WTC11 (cell line): ENCODE measurements around the gene TMC7. TPM values are rescaled to one million over a fixed set of nuclear protein-coding genes. Genes with fewer than 3 reads are reported as not detected.

ENCODE experiments used
- ATAC-seq: fragments of 200-7000 bp; cut with Tn5 transposase; 2 replicates; pipeline ENCODE4 v1.10.0; 2021; ENCODE audit warnings: mild to moderate bottlenecking, moderate library complexity
- CTCF ChIA-PET: fragments of 300-600 bp; sonication (Branson Sonifier 250); formaldehyde crosslinking; loops from one replicate; lab custom pipeline; 2021; ENCODE audit warnings: antibody characterized with exemption; lab: Charles Lee
- POLR2A ChIA-PET: fragments of 350-600 bp; sonication (Branson Sonifier 250); formaldehyde crosslinking; loops from one replicate; lab custom pipeline; 2021; ENCODE audit warnings: antibody characterized with exemption; lab: Charles Lee
- DNase-seq: peaks from one replicate; pipeline ENCODE4 v3.0.0; 2021; ENCODE audit warnings: low spot score
- H3K27ac Mint-ChIP-seq: 2 replicates; pipeline ENCODE4 v1.8.0; 2021; ENCODE audit warnings: mixed read lengths
- H3K27me3 Mint-ChIP-seq: 2 replicates; pipeline ENCODE4 v1.8.0; 2021; ENCODE audit warnings: low read depth, mild to moderate bottlenecking, moderate library complexity, mixed read lengths
- H3K36me3 Mint-ChIP-seq: 2 replicates; pipeline ENCODE4 v1.8.0; 2021; ENCODE audit warnings: mixed read lengths
- H3K4me1 Mint-ChIP-seq: 2 replicates; pipeline ENCODE4 v1.8.0; 2022; ENCODE audit warnings: mixed read lengths
- H3K4me3 Mint-ChIP-seq: 2 replicates; pipeline ENCODE4 v1.8.0; 2021; ENCODE audit warnings: mild to moderate bottlenecking, moderate library complexity, mixed read lengths
- H3K9me3 Mint-ChIP-seq: 2 replicates; pipeline ENCODE4 v1.8.0; 2021; ENCODE audit warnings: mixed read lengths
- CBFB ChIP-seq: sonication (generic); formaldehyde crosslinking; IDR thresholded peaks from 2 replicates; pipeline ENCODE4 v1.8.1; 2022; ENCODE audit warnings: mild to moderate bottlenecking, low read depth, missing genetic modification reagents
- GABPB1 ChIP-seq: sonication (generic); formaldehyde crosslinking; IDR thresholded peaks from 2 replicates; pipeline ENCODE4 v1.8.1; 2023; ENCODE audit warnings: mild to moderate bottlenecking, missing genetic modification reagents
- GRHL2 ChIP-seq: fragments of 250-450 bp; sonication (Bioruptor Pico); IDR thresholded peaks from 2 replicates; pipeline ENCODE4 v1.8.0; 2022; ENCODE audit warnings: mild to moderate bottlenecking, moderate library complexity; ENCODE audit not compliant: insufficient replicate concordance, severe bottlenecking
- JAZF1 ChIP-seq: fragments of 250-450 bp; sonication (Bioruptor Pico); IDR thresholded peaks from 2 replicates; pipeline ENCODE4 v1.9.0; 2021; ENCODE audit warnings: moderate library complexity, mild to moderate bottlenecking, inconsistent platforms
- MYBL2 ChIP-seq: sonication (generic); formaldehyde crosslinking; IDR thresholded peaks from 2 replicates; pipeline ENCODE4 v1.8.1; 2023; ENCODE audit warnings: mild to moderate bottlenecking, moderate library complexity, missing genetic modification reagents
- NFYB ChIP-seq: sonication (generic); formaldehyde crosslinking; conservative IDR thresholded peaks from 2 replicates; pipeline ENCODE4 v1.8.0; 2022; ENCODE audit warnings: low read depth, missing genetic modification reagents
- OVOL2 ChIP-seq: fragments of 250-450 bp; sonication (Bioruptor Pico); IDR thresholded peaks from 2 replicates; pipeline ENCODE4 v1.9.0; 2021; ENCODE audit warnings: mild to moderate bottlenecking, borderline replicate concordance
- PRRX2 ChIP-seq: fragments of 250-450 bp; sonication (Bioruptor Pico); IDR thresholded peaks from 2 replicates; pipeline ENCODE4 v1.8.0; 2021; ENCODE audit warnings: mild to moderate bottlenecking
- SMAD3 ChIP-seq: sonication (generic); formaldehyde crosslinking; IDR thresholded peaks from 2 replicates; pipeline ENCODE4 v1.8.0; 2022; ENCODE audit warnings: missing genetic modification reagents, mild to moderate bottlenecking, borderline replicate concordance
- TCF7 ChIP-seq: sonication (generic); formaldehyde crosslinking; IDR thresholded peaks from 2 replicates; pipeline ENCODE4 v1.8.0; 2022; ENCODE audit warnings: mild to moderate bottlenecking, low read depth, missing genetic modification reagents, moderate library complexity
- TEAD1 ChIP-seq: sonication (generic); formaldehyde crosslinking; IDR thresholded peaks from 2 replicates; pipeline ENCODE4 v1.8.0; 2022; ENCODE audit warnings: mild to moderate bottlenecking, missing genetic modification reagents
- TP53 ChIP-seq: sonication (generic); formaldehyde crosslinking; IDR thresholded peaks from 2 replicates; pipeline ENCODE4 v1.8.1; 2023; ENCODE audit warnings: mild to moderate bottlenecking, missing genetic modification reagents
- ZNF263 ChIP-seq: sonication (generic); formaldehyde crosslinking; IDR thresholded peaks from 2 replicates; pipeline ENCODE4 v1.8.1; 2022; ENCODE audit warnings: low read depth, mild to moderate bottlenecking, moderate library complexity, missing genetic modification reagents
- ZNF317 ChIP-seq: sonication (generic); formaldehyde crosslinking; IDR thresholded peaks from 2 replicates; pipeline ENCODE4 v1.8.1; 2023; ENCODE audit warnings: low read depth, mild to moderate bottlenecking, moderate library complexity, missing genetic modification reagents, borderline replicate concordance
- total RNA-seq: library from RNA; stranded (reverse); gene quantifications from 3 replicates; pipeline ENCODE4 v1.2.3, GENCODE V29; 2021
- TF ChIP-seq, protein P1 (sequence below): sonication (generic); formaldehyde crosslinking; IDR thresholded peaks from 2 replicates; pipeline ENCODE4 v1.8.0; 2023; ENCODE audit warnings: missing genetic modification reagents
- TF ChIP-seq, protein P2 (sequence below): sonication (generic); formaldehyde crosslinking; IDR thresholded peaks from 2 replicates; pipeline ENCODE4 v1.8.1; 2023; ENCODE audit warnings: mild to moderate bottlenecking, missing genetic modification reagents, moderate library complexity
- TF ChIP-seq, protein P3 (sequence below): sonication (generic); formaldehyde crosslinking; IDR thresholded peaks from 2 replicates; pipeline ENCODE4 v1.8.1; 2022; ENCODE audit warnings: missing genetic modification reagents, borderline replicate concordance
- TF ChIP-seq, protein P4 (sequence below): fragments of 250-450 bp; sonication (Bioruptor Pico); IDR thresholded peaks from 2 replicates; pipeline ENCODE4 v1.9.0; 2021; ENCODE audit warnings: mild to moderate bottlenecking
- TF ChIP-seq, protein P5 (sequence below): sonication (generic); formaldehyde crosslinking; IDR thresholded peaks from 2 replicates; pipeline ENCODE4 v1.8.1; 2023; ENCODE audit warnings: mild to moderate bottlenecking, missing genetic modification reagents, moderate library complexity
- TF ChIP-seq, protein P6 (sequence below): sonication (generic); formaldehyde crosslinking; IDR thresholded peaks from 2 replicates; pipeline ENCODE4 v1.8.1; 2023; ENCODE audit warnings: mild to moderate bottlenecking, missing genetic modification reagents, borderline replicate concordance

TMC7 gene
- total RNA-seq, 1 experiment from 2014 or later, result 2.5 TPM

DNA sequence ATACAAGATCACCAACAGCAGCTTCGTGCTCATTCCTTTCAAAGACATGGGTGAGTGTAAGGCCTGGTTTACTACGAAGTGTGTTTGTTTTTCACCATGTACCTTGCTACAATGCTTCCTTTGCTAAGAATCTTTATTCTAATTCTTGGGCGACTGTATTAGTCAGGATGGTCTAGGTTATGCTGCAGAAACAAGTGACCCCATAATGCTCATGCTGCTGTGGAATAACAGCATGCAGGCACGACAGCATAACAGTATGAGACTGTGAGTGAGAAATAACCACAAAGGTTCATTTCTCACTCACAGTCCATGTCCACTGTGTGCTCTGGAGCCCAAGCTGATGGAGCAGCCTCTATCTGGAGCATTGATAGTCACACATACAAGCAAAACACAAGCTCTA lies 38.0 kb downstream of the TMC7 start:
- no peaks in the 10 kb centered on the region for H3K4me1 Mint-ChIP-seq
- CTCF ChIA-PET, result no interaction called here
- H3K4me3 Mint-ChIP-seq, result no peak overlapping the region
- POLR2A ChIA-PET, result no interaction called here
- no peaks in the 10 kb centered on the region for H3K27me3 Mint-ChIP-seq
- peaks cover 10% of the 10 kb centered on the region; the same call in 1 of the 2 replicates for H3K36me3 Mint-ChIP-seq
- TF ChIP-seq OVOL2 (CRISPR knock-in tag) (no peak), GRHL2 (no peak), ZNF263 (CRISPR knock-in tag) (no peak)
- TF ChIP-seq, protein P1, sequence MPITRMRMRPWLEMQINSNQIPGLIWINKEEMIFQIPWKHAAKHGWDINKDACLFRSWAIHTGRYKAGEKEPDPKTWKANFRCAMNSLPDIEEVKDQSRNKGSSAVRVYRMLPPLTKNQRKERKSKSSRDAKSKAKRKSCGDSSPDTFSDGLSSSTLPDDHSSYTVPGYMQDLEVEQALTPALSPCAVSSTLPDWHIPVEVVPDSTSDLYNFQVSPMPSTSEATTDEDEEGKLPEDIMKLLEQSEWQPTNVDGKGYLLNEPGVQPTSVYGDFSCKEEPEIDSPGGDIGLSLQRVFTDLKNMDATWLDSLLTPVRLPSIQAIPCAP (CRISPR knock-in tag), result no peak
- peaks cover 7% of the 10 kb centered on the region; the same call in 1 of the 2 replicates for H3K9me3 Mint-ChIP-seq
- no peak overlapping the region for H3K27ac Mint-ChIP-seq
- ATAC-seq (no peak), DNase-seq (no peak)

DNA sequence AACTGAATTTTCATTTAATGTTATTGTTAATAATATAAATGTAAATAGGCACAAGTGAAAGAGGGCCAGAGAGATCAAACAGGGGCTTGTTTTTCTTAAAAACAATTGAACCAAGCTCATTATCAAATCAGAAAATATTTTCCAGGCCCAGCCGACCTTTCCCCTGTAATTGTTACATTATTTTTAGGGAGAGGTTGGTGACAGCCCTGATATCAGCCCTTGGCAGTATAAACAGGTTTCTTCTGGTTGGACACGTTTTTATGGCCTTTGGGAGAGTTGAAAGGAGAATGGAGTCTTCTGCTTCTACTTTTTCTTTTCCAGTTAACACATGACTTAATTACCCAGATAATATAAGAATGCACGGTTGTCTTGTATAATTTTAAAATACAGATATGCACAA lies 43.7 kb downstream of the TMC7 start:
- ChIA-PET CTCF (no interaction called here), POLR2A (no interaction called here)
- ATAC-seq (no peak), DNase-seq (no peak)
- Mint-ChIP-seq H3K4me3 (no peak overlapping the region), H3K9me3 (no peaks in the 10 kb centered on the region), H3K4me1 (no peaks in the 10 kb centered on the region), H3K27me3 (no peaks in the 10 kb centered on the region), H3K27ac (no peak overlapping the region), H3K36me3 (peaks cover 7% of the 10 kb centered on the region; the same call in 1 of the 2 replicates)
- no peak for TF ChIP-seq MYBL2 (CRISPR knock-in tag)
- no peak for TF ChIP-seq JAZF1 (CRISPR knock-in tag)

DNA sequence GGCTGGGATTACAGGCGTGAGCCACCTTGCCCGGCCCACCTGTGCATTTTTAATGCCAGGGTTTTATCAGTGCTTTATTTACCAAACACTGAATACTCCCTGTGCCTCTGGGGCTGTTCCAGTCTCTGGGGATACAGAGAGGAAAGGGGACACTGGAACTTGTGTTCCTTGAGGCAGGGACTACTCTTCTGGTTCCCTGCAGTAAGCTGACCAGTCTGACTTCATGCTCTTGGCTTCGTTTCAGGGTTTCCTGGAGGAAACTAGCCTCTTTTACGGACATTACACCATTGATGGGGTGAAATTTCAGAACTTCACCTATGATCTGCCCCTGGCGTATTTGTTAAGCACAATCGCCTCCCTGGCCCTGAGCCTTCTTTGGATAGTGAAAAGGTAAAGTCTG lies 46.2 kb downstream of the TMC7 start:
- Mint-ChIP-seq H3K9me3 (peaks cover 6% of the 10 kb centered on the region), H3K4me3 (no peak overlapping the region), H3K4me1 (no peaks in the 10 kb centered on the region), H3K27ac (no peak overlapping the region), H3K27me3 (no peaks in the 10 kb centered on the region), H3K36me3 (peaks cover 6% of the 10 kb centered on the region)
- DNase-seq, result no peak
- ChIA-PET POLR2A (no interaction called here), CTCF (no interaction called here)
- ATAC-seq, result no peak
- no peak for TF ChIP-seq GABPB1
- TF ChIP-seq ZNF317 (CRISPR knock-in tag), result no peak
- TF ChIP-seq TEAD1 (CRISPR knock-in tag), result no peak

DNA sequence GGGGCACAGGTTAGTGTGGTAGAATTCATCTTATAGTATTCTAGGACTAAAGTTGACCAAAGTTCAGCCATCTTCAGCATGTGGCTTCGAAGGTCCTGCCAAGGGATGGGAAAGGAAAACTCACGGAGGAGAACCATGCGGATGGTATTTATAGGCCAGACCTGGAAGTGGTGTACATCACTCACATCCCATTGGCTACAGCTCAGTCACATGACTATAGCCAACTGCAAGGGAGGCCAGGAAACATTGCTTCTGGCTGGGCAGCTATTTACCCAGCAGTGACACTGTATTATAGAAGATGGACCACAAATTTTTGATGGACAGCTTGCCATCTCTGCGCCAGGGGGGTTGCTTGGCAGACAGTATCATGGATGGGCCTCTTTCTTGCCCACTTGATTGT lies 48.0 kb downstream of the TMC7 start:
- no peak overlapping the region for H3K27ac Mint-ChIP-seq

More for the DNA sequence above, 48.0 kb downstream of the TMC7 start:
- peaks cover 11% of the 10 kb centered on the region for H3K36me3 Mint-ChIP-seq
- no peak for DNase-seq
- ChIA-PET POLR2A (no interaction called here), CTCF (no interaction called here)
- no peaks in the 10 kb centered on the region; the same call in 1 of the 2 replicates for H3K27me3 Mint-ChIP-seq
- H3K4me3 Mint-ChIP-seq, result no peak overlapping the region
- TF ChIP-seq, protein P2, sequence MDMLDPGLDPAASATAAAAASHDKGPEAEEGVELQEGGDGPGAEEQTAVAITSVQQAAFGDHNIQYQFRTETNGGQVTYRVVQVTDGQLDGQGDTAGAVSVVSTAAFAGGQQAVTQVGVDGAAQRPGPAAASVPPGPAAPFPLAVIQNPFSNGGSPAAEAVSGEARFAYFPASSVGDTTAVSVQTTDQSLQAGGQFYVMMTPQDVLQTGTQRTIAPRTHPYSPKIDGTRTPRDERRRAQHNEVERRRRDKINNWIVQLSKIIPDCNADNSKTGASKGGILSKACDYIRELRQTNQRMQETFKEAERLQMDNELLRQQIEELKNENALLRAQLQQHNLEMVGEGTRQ (CRISPR knock-in tag), result peak; percentile 45; the same call in 1 of the 2 replicates
- no peak for TF ChIP-seq TCF7 (CRISPR knock-in tag)
- TF ChIP-seq PRRX2 (CRISPR knock-in tag), result no peak
- peak; percentile 40 for TF ChIP-seq NFYB (CRISPR knock-in tag)
- no peak for TF ChIP-seq ZNF263 (CRISPR knock-in tag)
- no peak for TF ChIP-seq TP53 (CRISPR knock-in tag)
- TF ChIP-seq CBFB (CRISPR knock-in tag), result no peak
- TF ChIP-seq, protein P3, sequence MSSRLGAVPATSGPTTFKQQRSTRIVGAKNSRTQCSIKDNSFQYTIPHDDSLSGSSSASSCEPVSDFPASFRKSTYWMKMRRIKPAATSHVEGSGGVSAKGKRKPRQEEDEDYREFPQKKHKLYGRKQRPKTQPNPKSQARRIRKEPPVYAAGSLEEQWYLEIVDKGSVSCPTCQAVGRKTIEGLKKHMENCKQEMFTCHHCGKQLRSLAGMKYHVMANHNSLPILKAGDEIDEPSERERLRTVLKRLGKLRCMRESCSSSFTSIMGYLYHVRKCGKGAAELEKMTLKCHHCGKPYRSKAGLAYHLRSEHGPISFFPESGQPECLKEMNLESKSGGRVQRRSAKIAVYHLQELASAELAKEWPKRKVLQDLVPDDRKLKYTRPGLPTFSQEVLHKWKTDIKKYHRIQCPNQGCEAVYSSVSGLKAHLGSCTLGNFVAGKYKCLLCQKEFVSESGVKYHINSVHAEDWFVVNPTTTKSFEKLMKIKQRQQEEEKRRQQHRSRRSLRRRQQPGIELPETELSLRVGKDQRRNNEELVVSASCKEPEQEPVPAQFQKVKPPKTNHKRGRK (CRISPR knock-in tag), result no peak
- TF ChIP-seq, protein P4, sequence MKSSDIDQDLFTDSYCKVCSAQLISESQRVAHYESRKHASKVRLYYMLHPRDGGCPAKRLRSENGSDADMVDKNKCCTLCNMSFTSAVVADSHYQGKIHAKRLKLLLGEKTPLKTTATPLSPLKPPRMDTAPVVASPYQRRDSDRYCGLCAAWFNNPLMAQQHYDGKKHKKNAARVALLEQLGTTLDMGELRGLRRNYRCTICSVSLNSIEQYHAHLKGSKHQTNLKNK, result no peak
- TF ChIP-seq, protein P5, sequence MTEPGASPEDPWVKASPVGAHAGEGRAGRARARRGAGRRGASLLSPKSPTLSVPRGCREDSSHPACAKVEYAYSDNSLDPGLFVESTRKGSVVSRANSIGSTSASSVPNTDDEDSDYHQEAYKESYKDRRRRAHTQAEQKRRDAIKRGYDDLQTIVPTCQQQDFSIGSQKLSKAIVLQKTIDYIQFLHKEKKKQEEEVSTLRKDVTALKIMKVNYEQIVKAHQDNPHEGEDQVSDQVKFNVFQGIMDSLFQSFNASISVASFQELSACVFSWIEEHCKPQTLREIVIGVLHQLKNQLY, result no peak
- TF ChIP-seq GRHL2, result no peak
- TF ChIP-seq, protein P6, sequence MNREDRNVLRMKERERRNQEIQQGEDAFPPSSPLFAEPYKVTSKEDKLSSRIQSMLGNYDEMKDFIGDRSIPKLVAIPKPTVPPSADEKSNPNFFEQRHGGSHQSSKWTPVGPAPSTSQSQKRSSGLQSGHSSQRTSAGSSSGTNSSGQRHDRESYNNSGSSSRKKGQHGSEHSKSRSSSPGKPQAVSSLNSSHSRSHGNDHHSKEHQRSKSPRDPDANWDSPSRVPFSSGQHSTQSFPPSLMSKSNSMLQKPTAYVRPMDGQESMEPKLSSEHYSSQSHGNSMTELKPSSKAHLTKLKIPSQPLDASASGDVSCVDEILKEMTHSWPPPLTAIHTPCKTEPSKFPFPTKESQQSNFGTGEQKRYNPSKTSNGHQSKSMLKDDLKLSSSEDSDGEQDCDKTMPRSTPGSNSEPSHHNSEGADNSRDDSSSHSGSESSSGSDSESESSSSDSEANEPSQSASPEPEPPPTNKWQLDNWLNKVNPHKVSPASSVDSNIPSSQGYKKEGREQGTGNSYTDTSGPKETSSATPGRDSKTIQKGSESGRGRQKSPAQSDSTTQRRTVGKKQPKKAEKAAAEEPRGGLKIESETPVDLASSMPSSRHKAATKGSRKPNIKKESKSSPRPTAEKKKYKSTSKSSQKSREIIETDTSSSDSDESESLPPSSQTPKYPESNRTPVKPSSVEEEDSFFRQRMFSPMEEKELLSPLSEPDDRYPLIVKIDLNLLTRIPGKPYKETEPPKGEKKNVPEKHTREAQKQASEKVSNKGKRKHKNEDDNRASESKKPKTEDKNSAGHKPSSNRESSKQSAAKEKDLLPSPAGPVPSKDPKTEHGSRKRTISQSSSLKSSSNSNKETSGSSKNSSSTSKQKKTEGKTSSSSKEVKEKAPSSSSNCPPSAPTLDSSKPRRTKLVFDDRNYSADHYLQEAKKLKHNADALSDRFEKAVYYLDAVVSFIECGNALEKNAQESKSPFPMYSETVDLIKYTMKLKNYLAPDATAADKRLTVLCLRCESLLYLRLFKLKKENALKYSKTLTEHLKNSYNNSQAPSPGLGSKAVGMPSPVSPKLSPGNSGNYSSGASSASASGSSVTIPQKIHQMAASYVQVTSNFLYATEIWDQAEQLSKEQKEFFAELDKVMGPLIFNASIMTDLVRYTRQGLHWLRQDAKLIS (CRISPR knock-in tag), result no peak
- TF ChIP-seq SMAD3, result no peak
- ATAC-seq, result no peak
- no peaks in the 10 kb centered on the region for H3K4me1 Mint-ChIP-seq
- H3K9me3 Mint-ChIP-seq, result peaks cover 20% of the 10 kb centered on the region
